Myocyte (in vitro differentiated cells): Measurements from ENCODE around the gene RPL29. TPM values are rescaled to one million over a fixed set of nuclear protein-coding genes. Genes with fewer than 3 reads are reported as not detected.

Source experiments
- DNase-seq: peaks from one replicate; pipeline ENCODE4 v3.0.0-alpha.2; 2012; ENCODE audit warnings: low read depth
- total RNA-seq: library from RNA; depleted of rRNA; stranded (reverse); fragments of >200 nt; gene quantifications from 2 replicates; pipeline ENCODE4 v1.2.3, GENCODE V29; 2014

Gene RPL29
- total RNA-seq, 1 donor from 2014 or later, result 1,610 TPM

- DNase-seq, result no peak
These were observed 48.3 kb downstream of the RPL29 start for GRCh38 chr3:51947215-51947900.

GRCh38 chr3:51946796-51947195 lies 48.9 kb downstream of the RPL29 start:
- DNase-seq, result no peak

- DNase-seq, result no peak
These were observed 49.6 kb downstream of the RPL29 start for GRCh38 chr3:51945926-51946705.

- DNase-seq, result no peak
These were observed 50.5 kb downstream of the RPL29 start for GRCh38 chr3:51945031-51945840.

GRCh38 chr3:51944451-51945021 lies 51.2 kb downstream of the RPL29 start:
- DNase-seq, result no peak

Other genes with a start within 250 kb of the RPL29 start
- gene IQCF6, start 216.7 kb downstream of the RPL29 start, total RNA-seq, result not detected in 2 replicates
- gene IQCF2, start 134.3 kb downstream of the RPL29 start, total RNA-seq, result not detected in 2 replicates
- gene IQCF5, start 120.3 kb downstream of the RPL29 start, total RNA-seq, result not detected in 2 replicates
- not detected in 2 replicates for gene IQCF1, start 92.5 kb downstream of the RPL29 start, total RNA-seq
- gene RRP9, start 54.0 kb downstream of the RPL29 start, total RNA-seq, result 22.1 and 22.3 TPM in 2 replicates
- gene PARP3, start 53.5 kb downstream of the RPL29 start, total RNA-seq, result 21.7 and 24.0 TPM in 2 replicates
- not detected in 2 replicates for gene GPR62, start 40.5 kb downstream of the RPL29 start, total RNA-seq
- gene PCBP4, start 28.4 kb downstream of the RPL29 start, total RNA-seq, result 159 and 351 TPM in 2 replicates
- 31.6 and 32.5 TPM in 2 replicates for gene ABHD14B, start 21.8 kb downstream of the RPL29 start, total RNA-seq
- gene ABHD14A, start 20.8 kb downstream of the RPL29 start, total RNA-seq, result 20.6 and 38.8 TPM in 2 replicates
- gene ACY1, start 12.4 kb downstream of the RPL29 start, total RNA-seq, result 44.5 and 52.9 TPM in 2 replicates
- gene DUSP7, start 60.7 kb upstream of the RPL29 start, total RNA-seq, result 8.9 and 12.3 TPM in 2 replicates
- gene POC1A, start 158.5 kb upstream of the RPL29 start, total RNA-seq, result 1.2 and 1.3 TPM in 2 replicates
- 59.7 and 83.9 TPM in 2 replicates for gene ALAS1, start 202.3 kb upstream of the RPL29 start, total RNA-seq
- 0.05 TPM in 1 of 2 replicates, not detected in the other for gene TLR9, start 229.8 kb upstream of the RPL29 start, total RNA-seq
- 24.3 and 67.9 TPM in 2 replicates for gene TWF2, start 243.3 kb upstream of the RPL29 start, total RNA-seq
- 5.5 and 7.3 TPM in 2 replicates for gene PPM1M, start 249.9 kb upstream of the RPL29 start, total RNA-seq